Neural progenitor cell (in vitro differentiated cells): ENCODE results near the gene DNAJB8. TPM values are rescaled to one million over a fixed set of nuclear protein-coding genes. Genes with fewer than 3 reads are reported as not detected.

Source experiments
- DNase-seq: peaks from one replicate; pipeline ENCODE4 v3.0.0-alpha.2; 2016; ENCODE audit warnings: low spot score
- H2AFZ ChIP-seq: fragments of 200-600 bp; sonication (generic); replicated peaks from 2 replicates; pipeline ENCODE4 v1.6.1; 2016; ENCODE audit warnings: antibody characterized with exemption
- H3F3A ChIP-seq: fragments of 200-600 bp; sonication (generic); 2 replicates; pipeline ENCODE4 v1.6.1; 2016; ENCODE audit warnings: antibody characterized with exemption, low read depth
- H3K27ac ChIP-seq: fragments of 200-600 bp; sonication (generic); 2 replicates; pipeline ENCODE4 v1.5.1; 2016; ENCODE audit warnings: mild to moderate bottlenecking
- H3K27me3 ChIP-seq: fragments of 200-600 bp; sonication (generic); 2 replicates; pipeline ENCODE4 v1.6.1; 2016; ENCODE audit warnings: mild to moderate bottlenecking, moderate library complexity
- H3K36me3 ChIP-seq: fragments of 200-600 bp; sonication (generic); 2 replicates; pipeline ENCODE4 v1.5.1; 2016
- H3K4me1 ChIP-seq: fragments of 200-600 bp; sonication (generic); 2 replicates; pipeline ENCODE4 v1.6.1; 2016; ENCODE audit warnings: mixed run types
- H3K4me2 ChIP-seq: fragments of 200-600 bp; sonication (generic); 2 replicates; pipeline ENCODE4 v1.6.1; 2016
- H3K4me3 ChIP-seq: fragments of 200-600 bp; sonication (generic); 2 replicates; pipeline ENCODE4 v1.5.1; 2016
- H3K79me2 ChIP-seq: fragments of 200-600 bp; sonication (generic); 2 replicates; pipeline ENCODE4 v1.6.1; 2016; ENCODE audit warnings: low read depth
- H3K9ac ChIP-seq: fragments of 200-600 bp; sonication (generic); 2 replicates; pipeline ENCODE4 v1.6.1; 2016
- H3K9me3 ChIP-seq: fragments of 200-600 bp; sonication (generic); 2 replicates; pipeline ENCODE4 v1.5.1; 2016; ENCODE audit warnings: low read depth
- H4K20me1 ChIP-seq: fragments of 200-600 bp; sonication (generic); 2 replicates; pipeline ENCODE4 v1.6.1; 2016; ENCODE audit warnings: low read depth
- H3K27ac Mint-ChIP-seq: 3 replicates; pipeline ENCODE4 v1.8.0; 2021; ENCODE audit warnings: mixed read lengths
- H3K27me3 Mint-ChIP-seq: 2 replicates; pipeline ENCODE4 v1.8.0; 2022; ENCODE audit warnings: low read depth, mild to moderate bottlenecking, inconsistent platforms, moderate library complexity, mixed read lengths; ENCODE audit not compliant: insufficient read depth
- H3K36me3 Mint-ChIP-seq: 3 replicates; pipeline ENCODE4 v1.8.0; 2021; ENCODE audit warnings: mixed read lengths
- H3K4me1 Mint-ChIP-seq: 3 replicates; pipeline ENCODE4 v1.8.0; 2021; ENCODE audit warnings: mixed read lengths
- H3K4me3 Mint-ChIP-seq: 3 replicates; pipeline ENCODE4 v1.8.0; 2021; ENCODE audit warnings: mild to moderate bottlenecking, moderate library complexity, mixed read lengths
- H3K9me3 Mint-ChIP-seq: 3 replicates; pipeline ENCODE4 v1.8.0; 2020; ENCODE audit warnings: mixed read lengths
- CTCF ChIP-seq: fragments of 200-600 bp; sonication (generic); IDR thresholded peaks from 2 replicates; pipeline ENCODE4 v1.5.1; 2017; ENCODE audit warnings: antibody characterized with exemption, mild to moderate bottlenecking
- EZH2 ChIP-seq: fragments of 200-600 bp; sonication (generic); IDR thresholded peaks from 2 replicates; pipeline ENCODE4 v1.6.1; 2017; ENCODE audit warnings: antibody characterized with exemption, mild to moderate bottlenecking, moderate library complexity
- EZH2phosphoT487 ChIP-seq: fragments of 200-600 bp; sonication (generic); IDR thresholded peaks from 2 replicates; pipeline ENCODE4 v1.6.1; 2017; ENCODE audit warnings: antibody characterized with exemption
- total RNA-seq: library from RNA; depleted of rRNA; stranded (reverse); fragments of >200 nt; gene quantifications from 2 replicates; pipeline ENCODE4 v1.2.3, GENCODE V29; 2015; ENCODE audit warnings: low replicate concordance

Gene DNAJB8
- total RNA-seq, 1 donor from 2014 or later, result not detected

GRCh38 chr3:128486681-128487537 lies 20.2 kb upstream of the DNAJB8 start:
- peak; percentile 62 for DNase-seq
- peaks cover 47% of the 10 kb centered on the region for H3F3A ChIP-seq
- H3K4me3 ChIP-seq, result peak overlapping the region; percentile 42
- H3K9me3 Mint-ChIP-seq, result no peaks in the 10 kb centered on the region
- H3K36me3 ChIP-seq, result no peaks in the 10 kb centered on the region
- peaks cover 47% of the 10 kb centered on the region for H3K4me1 Mint-ChIP-seq
- no peaks in the 10 kb centered on the region for H3K36me3 Mint-ChIP-seq
- peaks cover 100% of the 10 kb centered on the region for H3K27me3 ChIP-seq
- H3K79me2 ChIP-seq, result no peaks in the 10 kb centered on the region
- no peak overlapping the region for H2AFZ ChIP-seq
- H3K9me3 ChIP-seq, result no peaks in the 10 kb centered on the region
- TF ChIP-seq EZH2phosphoT487, result peak; percentile 96
- TF ChIP-seq EZH2, result peak; percentile 96
- no peak for TF ChIP-seq CTCF
- no peak overlapping the region for H3K9ac ChIP-seq
- H3K4me1 ChIP-seq, result peaks cover 65% of the 10 kb centered on the region
- H4K20me1 ChIP-seq, result peaks cover 94% of the 10 kb centered on the region
- peaks cover 82% of the 10 kb centered on the region for H3K27me3 Mint-ChIP-seq
- H3K4me2 ChIP-seq, result peak overlapping the region; percentile 78
- peak overlapping the region; percentile 80 for H3K4me3 Mint-ChIP-seq
- H3K27ac Mint-ChIP-seq, result no peak overlapping the region
- no peak overlapping the region for H3K27ac ChIP-seq

DNA sequence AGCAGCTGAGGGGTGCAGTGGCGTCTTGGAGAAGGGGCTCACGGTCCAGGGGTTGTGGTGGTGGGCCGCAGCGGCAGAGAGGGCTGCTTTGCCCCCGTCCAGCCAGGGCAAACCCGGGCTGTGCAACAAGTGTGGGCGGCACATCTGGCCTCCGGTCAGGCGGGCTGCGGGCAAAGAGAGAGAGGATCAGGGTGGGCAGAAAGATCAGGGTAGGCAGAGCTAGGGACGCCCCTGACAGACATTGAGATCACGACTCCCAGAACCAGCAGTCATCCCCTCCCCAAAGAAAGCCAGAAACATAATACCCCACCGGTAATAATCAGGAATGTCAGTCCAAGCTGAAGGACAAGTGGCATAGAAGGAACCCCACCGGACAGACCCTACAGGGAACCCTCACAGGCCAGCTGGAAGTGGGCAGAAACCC lies 19.5 kb upstream of the DNAJB8 start:
- Histone ChIP-seq H3K79me2 (no peaks in the 10 kb centered on the region), H2AFZ (no peak overlapping the region), H3K4me2 (peak overlapping the region; percentile 78), H4K20me1 (peaks cover 92% of the 10 kb centered on the region), H3F3A (peaks cover 46% of the 10 kb centered on the region), H3K9me3 (no peaks in the 10 kb centered on the region), H3K27ac (no peak overlapping the region), H3K9ac (no peak overlapping the region), H3K4me3 (peak overlapping the region; percentile 42), H3K4me1 (peaks cover 68% of the 10 kb centered on the region), H3K36me3 (no peaks in the 10 kb centered on the region), H3K27me3 (peaks cover 100% of the 10 kb centered on the region)
- no peak for DNase-seq
- TF ChIP-seq EZH2, result peak; percentile 80
- TF ChIP-seq CTCF, result no peak
- no peak for TF ChIP-seq EZH2phosphoT487
- Mint-ChIP-seq H3K4me1 (peaks cover 48% of the 10 kb centered on the region), H3K27me3 (peaks cover 81% of the 10 kb centered on the region), H3K9me3 (no peaks in the 10 kb centered on the region), H3K4me3 (peak overlapping the region; percentile 71), H3K27ac (no peak overlapping the region), H3K36me3 (no peaks in the 10 kb centered on the region)

DNA sequence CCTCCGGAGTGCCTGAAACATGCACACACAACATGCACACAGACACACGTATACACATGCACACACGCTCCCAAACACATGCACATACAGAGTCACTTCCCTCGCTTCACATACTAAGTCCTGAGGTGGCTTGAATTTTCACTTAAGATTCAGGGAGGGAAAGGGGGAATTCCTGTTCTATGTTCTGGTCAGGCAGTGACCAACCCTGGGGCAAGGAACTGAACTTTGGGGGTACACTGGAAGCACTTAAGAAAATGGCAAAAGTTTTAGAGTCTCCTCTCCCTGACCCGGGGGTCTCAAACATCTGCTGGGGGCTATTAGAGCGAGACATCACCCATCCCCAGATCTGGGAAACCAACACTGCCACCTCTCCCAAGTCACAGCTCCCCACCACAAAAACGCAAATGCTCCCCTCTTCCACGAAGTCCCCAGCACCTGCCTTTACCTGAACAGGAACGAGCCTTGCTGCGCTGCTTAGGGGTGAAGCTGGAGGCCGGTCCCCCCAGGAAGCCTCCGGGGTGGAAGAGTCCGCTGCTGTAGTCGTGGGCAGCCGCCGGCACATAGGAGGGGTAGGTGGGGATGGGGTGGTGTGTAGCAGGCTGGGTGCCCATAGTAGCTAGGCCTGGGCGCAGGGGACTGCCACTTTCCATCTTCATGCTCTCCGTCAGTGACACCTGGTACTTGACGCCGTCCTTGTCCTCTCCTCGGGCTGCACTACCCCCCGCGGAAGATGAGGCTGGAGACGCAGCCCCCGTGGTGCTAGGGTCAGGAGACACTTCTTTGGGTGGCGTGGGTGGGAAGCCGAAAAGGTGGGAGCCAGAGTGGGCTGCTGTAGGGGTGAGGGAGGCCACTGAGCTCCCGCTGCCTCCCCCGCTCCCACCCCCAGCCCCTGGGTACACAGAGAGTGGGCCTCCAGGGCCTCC lies 18.9 kb upstream of the DNAJB8 start:
- no peak overlapping the region for H3K4me3 Mint-ChIP-seq
- Histone ChIP-seq H3K4me1 (peaks cover 68% of the 10 kb centered on the region), H3K9ac (no peak overlapping the region)

More for the DNA sequence above, 18.9 kb upstream of the DNAJB8 start:
- Histone ChIP-seq H3K79me2 (no peaks in the 10 kb centered on the region), H3K27ac (no peak overlapping the region), H3K4me2 (no peak overlapping the region), H3K4me3 (no peak overlapping the region), H3K36me3 (no peaks in the 10 kb centered on the region), H2AFZ (no peak overlapping the region), H3K9me3 (no peaks in the 10 kb centered on the region), H3K27me3 (peaks cover 100% of the 10 kb centered on the region), H4K20me1 (peaks cover 90% of the 10 kb centered on the region), H3F3A (peaks cover 39% of the 10 kb centered on the region)
- no peak for DNase-seq
- Mint-ChIP-seq H3K9me3 (no peaks in the 10 kb centered on the region), H3K27me3 (peaks cover 81% of the 10 kb centered on the region), H3K27ac (no peak overlapping the region), H3K4me1 (peaks cover 45% of the 10 kb centered on the region), H3K36me3 (no peaks in the 10 kb centered on the region)
- TF ChIP-seq EZH2, result no peak
- no peak for TF ChIP-seq CTCF
- TF ChIP-seq EZH2phosphoT487, result no peak
